HG03457 (cell line): ENCODE results near the gene KDM4B.
"Not testable (repeated sequence)": the region's sequence is repeated elsewhere in the genome, so short reads cannot be mapped to it uniquely, and the experiment has no call there.

Experiments
- ATAC-seq: cut with Tn5 transposase; IDR thresholded peaks from one replicate; pipeline ENCODE4 v1.9.1; 2021; ENCODE audit warnings: moderate number of reproducible peaks; ENCODE audit not compliant: unreplicated experiment

The KDM4B gene

GRCh38 chr19:5147074-5147977, 178.4 kb downstream of the KDM4B start:
- ATAC-seq: no peak

DNA sequence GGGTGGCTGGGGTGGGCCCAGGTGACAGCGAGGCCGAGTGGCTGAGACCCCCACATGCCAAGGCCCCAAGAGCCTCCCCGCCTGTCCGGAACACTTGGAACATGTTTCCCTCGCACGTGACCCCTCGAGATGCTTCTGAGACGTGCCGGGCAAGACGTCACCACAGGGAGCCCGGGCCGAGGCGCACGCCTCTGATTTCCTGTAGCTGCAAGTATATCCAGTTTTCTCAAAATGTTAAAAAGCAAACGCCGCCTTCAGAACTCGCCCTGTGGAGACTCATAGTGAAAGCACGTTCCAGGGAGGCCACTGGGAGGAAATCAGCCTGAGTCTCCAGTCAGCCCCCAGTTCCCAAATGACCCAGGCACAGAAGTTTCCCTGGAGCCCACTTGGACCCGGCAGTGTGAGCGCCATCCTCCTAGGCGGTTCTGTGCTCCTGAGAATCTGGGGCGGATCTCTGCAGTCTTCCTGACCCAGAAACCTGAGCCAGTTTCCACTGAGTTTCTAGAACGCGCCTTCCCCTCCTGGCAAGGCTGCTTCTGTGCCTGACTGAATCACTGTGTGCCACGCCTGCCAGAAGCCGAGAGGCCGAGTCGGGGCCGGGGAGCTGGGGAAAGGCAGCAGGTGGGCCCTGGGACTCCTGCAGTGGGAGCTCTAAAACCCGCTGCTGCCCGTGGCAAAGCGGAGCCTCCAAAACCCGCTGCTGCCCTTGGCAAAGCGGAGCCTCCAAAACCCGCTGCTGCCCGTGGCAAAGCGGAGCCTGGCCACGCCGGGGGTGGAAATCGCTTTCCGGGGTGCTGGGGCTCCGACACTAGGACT, 179.3 kb downstream of the KDM4B start:
- no peak for ATAC-seq

- no peak for ATAC-seq
These were observed 179.9 kb downstream of the KDM4B start for GRCh38 chr19:5148794-5149190.

GRCh38 chr19:5149508-5149907, 180.6 kb downstream of the KDM4B start:
- no peak for ATAC-seq

DNA sequence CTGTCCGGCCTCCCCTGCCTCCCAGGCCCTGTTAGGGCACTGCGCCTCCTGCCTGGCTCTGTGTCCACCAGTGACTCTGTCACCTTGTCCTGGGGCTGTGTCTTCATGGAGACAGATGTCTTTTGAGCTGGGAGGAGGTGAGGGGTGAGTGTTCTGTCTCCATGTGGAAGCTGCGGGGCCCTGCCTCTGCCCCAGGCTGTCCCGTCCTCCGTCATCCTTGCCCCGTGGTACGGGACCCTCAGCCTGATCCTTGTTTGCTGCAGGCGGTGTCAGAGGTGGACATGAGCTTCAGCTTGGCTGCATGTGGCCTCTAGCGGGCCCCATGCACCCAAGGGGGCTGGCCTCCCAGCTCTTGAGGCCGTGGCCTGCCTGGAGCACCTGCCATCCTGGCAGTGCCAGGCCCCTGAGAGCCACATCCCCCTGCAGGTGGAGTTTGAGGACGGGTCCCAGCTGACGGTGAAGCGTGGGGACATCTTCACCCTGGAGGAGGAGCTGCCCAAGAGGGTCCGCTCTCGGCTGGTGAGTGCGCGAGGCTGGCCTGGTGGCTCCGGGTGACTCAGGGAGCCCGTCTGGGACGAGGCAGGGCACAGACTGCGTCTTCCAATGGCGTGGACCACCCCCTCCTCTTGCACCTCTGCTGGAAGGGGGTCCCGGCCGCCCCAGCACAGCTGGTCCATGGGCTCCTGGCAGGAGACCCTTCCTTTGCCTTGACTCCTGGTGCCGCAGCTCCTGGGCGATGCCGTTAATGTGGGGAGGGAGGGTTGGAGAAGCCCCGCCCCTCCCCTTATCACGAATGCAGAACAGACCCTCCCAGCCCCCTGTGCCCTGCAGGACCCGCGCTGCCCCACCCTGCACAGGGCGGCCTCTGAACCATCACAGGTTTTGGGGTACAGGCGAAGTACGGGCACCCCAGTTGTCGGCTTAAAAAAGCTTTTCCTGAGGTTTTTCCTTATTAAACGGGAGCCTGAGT, 181.3 kb downstream of the KDM4B start:
- ATAC-seq: no peak

- no peak for ATAC-seq
These were observed 182.2 kb downstream of the KDM4B start for GRCh38 chr19:5150902-5151741.

- ATAC-seq: no peak
These were observed 183.3 kb downstream of the KDM4B start for GRCh38 chr19:5152013-5152763.

DNA sequence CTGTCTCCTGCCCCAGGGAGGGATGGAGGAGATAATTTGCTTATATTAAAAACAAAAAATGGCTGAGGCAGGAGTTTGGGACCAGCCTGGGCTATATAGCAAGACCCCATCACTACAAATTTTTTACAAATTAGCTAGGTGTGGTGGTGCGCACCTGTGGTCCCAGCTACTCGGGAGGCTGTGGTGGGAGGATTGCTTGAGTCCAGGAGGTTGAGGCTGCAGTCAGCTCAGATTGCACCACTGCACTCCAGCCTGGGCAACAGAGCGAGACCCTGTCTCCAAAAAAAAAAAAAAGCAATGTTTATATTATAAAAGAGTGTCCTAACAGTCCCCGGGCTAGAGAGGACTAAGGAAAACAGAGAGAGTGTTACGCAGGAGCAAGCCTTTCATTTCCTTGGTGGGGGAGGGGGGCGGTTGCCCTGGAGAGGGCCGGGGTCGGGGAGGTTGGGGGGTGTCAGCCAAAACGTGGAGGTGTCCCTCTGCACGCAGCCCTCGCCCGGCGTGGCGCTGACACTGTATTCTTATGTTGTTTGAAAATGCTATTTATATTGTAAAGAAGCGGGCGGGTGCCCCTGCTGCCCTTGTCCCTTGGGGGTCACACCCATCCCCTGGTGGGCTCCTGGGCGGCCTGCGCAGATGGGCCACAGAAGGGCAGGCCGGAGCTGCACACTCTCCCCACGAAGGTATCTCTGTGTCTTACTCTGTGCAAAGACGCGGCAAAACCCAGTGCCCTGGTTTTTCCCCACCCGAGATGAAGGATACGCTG, 184.0 kb downstream of the KDM4B start:
- ATAC-seq: no peak

GRCh38 chr19:5153601-5154128, 184.8 kb downstream of the KDM4B start:
- no peak for ATAC-seq

DNA sequence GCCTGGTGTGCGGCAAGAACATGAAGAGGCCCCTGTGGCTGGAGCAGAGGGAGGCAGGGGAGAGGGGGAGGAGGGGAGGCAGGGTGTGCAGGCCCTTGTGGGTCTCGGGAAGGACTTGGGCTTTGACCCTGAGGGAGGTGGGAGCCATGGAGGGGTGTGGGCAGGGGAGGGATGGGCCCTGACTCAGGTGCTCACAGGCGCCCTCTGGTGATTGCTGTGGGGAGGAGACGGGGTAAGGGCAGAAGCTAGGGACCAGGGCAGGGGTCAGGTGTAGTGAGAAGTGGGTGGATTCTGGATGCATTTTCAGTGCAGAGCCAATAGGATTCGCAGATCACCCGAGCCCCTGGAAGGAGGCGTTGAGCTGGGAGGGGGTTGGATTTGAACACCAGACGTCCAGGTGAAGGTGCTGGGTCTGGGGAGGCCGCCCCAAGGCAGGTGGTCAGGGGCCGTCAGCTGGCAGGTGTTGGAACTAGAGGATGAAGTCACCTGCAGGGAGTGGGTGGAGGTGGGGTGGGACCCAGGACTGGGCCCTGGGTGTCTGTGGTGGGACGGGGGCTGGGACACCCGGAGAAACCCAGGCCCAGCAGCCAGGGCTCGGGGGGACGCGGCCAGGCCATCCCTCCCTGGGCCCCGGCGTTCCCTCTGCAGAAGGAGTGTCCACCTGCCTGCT, 185.4 kb downstream of the KDM4B start:
- no peak for ATAC-seq

DNA sequence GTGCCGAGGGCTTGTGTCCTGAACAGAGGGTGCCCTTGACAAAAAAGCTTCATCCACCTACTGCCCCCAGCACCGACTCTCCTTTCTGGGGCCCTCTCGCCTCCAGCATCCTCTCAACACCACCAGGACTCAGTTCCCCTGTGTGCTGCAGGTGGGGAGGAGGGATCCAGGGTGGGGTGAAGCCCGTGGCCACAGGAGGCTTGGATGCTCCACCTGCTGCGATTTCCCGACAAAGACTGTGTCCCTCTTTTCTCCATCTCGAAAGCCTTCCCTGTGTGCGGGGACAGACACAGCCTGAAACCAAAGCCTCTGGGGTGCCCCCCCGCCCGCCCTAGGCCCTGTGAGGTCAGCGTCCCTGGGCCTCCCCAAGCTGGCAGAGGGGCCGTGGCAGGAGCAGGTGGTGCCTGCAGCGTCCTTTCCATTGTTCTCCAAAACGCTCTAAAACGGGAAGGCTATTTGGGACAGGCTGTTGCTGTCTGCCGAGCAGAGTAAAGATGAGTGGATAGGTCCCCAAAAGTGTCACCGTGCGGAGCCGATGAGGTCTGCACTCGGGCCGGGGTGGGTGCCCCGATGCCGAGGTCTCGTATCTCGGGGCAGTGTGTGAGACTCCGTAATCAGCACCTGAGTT, 186.0 kb downstream of the KDM4B start:
- no peak for ATAC-seq

DNA sequence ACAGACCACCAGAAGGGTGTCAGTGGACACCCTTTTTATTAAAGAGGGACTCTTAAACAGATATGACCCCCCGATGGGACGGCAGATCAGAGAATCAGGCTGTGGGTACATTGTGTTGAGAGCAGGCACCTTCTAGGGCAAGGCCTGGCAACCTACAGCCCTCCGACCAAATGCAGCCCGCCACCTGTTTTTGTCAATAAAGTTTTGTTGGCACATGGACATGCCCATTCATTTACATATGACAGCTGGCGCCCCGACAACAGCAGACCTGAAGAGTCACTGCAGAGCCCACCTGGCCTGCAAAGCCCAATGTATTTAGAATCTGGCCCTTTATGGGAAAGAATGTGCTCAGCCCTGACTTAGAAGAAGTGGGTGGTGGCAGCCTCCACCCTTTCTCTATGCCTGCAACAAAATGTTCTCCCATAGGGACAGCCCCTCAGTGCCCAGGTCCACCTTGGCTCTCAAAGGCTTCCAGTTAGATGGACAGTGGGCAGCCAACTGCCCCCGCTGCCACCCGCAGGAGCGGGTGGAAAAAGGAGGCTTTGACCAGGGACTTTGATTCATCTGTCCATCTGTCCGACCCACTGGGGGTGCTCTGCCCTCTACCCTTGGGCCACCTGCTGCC, 186.8 kb downstream of the KDM4B start:
- no peak for ATAC-seq

- ATAC-seq: no peak
These were observed 187.5 kb downstream of the KDM4B start for GRCh38 chr19:5156231-5156986.

GRCh38 chr19:5157186-5157585, 188.3 kb downstream of the KDM4B start:
- no peak for ATAC-seq

DNA sequence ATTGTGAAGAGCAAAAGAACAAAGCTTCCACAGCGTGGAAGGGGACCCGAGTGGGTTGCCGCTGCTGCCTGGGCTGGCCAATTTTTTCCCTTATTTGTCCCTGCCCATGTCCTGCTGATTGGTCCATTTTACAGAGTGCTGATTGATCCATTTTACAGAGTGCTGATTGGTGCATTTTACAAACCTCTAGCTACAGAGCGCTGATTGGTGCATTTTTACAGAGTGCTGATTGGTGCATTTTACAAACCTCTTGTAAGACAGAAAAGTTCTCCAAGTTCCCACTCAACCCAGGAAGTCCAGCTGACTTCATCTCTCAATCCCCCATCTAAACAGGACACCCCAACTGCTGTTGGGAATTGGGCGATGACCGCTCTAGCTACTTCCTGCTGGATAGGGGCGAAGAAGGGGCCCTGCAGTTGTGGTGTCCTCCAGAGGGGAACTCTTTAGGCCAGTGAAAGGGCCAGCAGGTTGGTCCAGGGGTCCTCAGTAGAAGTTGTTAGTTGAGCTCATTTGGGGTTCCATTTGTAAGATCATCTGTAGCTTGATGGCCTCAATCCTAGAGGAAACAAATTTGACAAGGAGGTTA, 189.7 kb downstream of the KDM4B start:
- not testable (repeated sequence) for ATAC-seq
